ENCODE data around the gene CACNA1D.

Gene CACNA1D

DNA sequence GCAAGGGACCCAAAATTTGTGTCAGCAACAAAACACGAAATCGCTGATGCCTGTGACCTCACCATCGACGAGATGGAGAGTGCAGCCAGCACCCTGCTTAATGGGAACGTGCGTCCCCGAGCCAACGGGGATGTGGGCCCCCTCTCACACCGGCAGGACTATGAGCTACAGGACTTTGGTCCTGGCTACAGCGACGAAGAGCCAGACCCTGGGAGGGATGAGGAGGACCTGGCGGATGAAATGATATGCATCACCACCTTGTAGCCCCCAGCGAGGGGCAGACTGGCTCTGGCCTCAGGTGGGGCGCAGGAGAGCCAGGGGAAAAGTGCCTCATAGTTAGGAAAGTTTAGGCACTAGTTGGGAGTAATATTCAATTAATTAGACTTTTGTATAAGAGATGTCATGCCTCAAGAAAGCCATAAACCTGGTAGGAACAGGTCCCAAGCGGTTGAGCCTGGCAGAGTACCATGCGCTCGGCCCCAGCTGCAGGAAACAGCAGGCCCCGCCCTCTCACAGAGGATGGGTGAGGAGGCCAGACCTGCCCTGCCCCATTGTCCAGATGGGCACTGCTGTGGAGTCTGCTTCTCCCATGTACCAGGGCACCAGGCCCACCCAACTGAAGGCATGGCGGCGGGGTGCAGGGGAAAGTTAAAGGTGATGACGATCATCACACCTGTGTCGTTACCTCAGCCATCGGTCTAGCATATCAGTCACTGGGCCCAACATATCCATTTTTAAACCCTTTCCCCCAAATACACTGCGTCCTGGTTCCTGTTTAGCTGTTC is 316.9 kb downstream of the CACNA1D start:
- no peak for DNase-seq

DNA sequence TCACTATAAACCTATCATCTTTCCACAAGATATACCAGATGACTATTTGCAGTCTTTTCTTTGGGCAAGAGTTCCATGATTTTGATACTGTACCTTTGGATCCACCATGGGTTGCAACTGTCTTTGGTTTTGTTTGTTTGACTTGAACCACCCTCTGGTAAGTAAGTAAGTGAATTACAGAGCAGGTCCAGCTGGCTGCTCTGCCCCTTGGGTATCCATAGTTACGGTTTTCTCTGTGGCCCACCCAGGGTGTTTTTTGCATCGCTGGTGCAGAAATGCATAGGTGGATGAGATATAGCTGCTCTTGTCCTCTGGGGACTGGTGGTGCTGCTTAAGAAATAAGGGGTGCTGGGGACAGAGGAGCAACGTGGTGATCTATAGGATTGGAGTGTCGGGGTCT is 318.0 kb downstream of the CACNA1D start:
- DNase-seq = no peak

DNA sequence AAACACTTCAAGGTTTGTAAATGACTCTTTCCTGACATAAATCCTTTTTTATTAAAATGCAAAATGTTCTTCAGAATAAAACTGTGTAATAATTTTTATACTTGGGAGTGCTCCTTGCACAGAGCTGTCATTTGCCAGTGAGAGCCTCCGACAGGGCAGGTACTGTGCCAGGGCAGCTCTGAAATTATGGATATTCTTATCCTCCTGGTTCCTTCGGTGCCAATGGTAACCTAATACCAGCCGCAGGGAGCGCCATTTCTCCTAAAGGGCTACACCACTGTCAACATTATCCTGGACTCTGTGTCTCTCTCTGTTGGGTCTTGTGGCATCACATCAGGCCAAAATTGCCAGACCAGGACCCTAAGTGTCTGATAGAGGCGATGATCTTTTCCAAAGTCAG is 318.8 kb downstream of the CACNA1D start:
- DNase-seq = no peak

DNA sequence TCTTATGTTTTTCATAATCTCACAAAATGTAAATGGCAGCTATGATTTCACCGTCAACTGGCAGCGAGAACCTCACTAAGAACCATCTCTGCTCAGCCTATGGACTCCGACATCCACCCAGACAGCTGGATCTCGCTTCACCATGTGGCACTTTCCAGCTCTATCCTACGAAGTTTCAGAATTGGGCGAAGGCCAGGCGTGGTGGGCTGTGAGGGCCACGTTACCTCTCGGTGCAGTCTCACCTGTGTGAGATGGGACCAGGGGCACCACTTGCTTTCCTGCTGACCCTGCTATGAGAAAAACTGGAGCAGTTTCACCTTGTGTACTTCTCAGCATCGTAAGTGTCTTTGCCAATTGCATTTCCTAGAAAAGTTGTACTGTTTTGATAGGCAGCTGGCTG is 319.5 kb downstream of the CACNA1D start:
- DNase-seq = no peak

DNA sequence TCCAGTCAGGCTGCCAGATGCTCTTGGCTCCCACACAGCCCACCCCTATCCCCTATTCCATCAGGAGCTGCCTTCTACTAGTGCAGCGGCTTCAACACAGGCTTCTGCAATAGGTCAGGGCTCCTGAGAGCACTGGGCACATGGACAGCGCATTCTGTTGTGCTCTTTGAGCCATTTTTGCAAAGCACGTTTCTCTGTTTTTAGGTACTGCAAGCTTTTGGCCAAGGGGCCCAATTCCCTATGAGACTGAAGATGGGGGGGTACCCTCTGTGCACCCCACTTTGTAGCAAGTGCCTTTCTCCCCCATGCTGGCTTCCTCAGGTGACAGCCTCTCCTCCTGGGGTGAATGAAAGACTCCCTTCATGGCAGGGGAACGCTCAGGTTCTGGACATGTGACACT is 320.7 kb downstream of the CACNA1D start:
- DNase-seq = no peak

DNA sequence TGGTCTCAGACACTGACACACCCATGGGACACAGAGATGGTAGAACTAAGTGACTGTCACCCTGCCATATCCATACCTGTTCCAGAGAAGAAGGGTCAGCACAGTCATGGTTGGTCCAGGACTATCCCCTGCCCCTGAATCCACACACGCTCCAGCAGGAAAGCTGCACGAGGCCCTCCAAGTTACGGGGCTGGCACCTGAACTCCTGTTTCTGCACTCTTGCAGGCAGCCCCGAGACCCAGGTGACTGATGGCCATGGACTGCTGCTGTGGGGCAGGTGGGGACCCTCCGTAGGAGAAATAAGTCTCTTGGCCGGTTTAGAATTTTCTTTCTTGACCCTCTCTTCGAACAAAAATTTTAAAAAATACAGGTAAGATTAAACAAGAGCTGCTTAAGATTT is 321.2 kb downstream of the CACNA1D start:
- DNase-seq = no peak

DNA sequence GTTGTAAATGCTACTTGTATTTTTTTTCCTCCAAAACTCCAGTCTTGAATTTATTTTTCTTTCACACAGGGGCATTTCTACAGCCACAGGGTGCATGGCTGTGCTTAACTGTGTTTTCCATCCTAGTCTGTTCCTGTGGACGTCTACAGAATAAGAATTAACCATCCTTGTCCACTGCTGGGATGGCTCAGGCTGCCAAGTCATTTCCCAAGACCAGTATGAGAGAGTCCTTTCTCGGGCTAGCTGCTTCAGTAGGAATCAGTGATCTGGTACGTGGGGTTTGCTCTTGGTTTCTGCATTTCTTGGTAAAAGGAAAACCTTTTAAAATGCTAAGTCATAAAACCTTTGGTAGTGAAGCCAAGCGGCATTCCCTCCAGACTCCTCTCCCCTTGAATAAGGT is 322.0 kb downstream of the CACNA1D start:
- no peak for DNase-seq

DNA sequence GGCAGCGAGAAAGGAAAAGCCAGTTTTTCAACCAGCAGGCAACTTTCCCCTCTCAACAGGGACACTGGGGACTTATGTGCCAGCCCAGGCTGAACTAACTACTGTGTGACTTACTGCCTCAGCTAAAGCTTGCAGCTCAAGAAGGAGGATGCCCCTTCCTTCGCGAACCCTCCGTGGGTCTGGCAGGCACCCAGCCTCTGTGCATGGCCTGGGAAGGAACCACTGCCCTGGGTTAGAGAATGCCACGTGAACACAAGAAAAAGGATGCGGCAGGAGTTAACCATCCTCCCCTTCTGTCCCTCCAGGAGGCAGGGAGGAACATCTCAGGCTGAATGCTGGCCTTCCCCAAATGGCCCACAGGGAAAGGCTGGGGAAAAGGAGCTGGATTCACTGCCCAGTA is 322.8 kb downstream of the CACNA1D start:
- DNase-seq = no peak

DNA sequence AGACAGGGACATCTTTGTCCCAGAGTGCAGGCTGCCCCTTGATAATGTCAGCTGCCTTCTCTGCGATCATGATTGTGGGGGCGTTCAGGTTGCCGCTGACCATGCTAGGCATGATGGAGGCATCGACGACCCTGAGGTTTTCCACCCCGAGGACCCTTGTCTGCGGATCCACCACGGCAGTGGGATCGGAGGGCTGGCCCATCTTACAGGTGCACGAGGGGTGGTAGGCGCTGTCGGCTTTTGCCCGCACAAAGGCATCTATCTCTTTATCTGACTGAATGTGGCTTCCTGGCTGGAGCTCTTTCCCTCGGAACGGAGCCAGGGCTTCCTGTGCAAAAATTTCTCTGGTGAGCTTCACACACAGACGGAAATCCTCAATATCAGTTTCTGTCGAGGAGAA is 323.4 kb downstream of the CACNA1D start:
- DNase-seq = no peak

DNA sequence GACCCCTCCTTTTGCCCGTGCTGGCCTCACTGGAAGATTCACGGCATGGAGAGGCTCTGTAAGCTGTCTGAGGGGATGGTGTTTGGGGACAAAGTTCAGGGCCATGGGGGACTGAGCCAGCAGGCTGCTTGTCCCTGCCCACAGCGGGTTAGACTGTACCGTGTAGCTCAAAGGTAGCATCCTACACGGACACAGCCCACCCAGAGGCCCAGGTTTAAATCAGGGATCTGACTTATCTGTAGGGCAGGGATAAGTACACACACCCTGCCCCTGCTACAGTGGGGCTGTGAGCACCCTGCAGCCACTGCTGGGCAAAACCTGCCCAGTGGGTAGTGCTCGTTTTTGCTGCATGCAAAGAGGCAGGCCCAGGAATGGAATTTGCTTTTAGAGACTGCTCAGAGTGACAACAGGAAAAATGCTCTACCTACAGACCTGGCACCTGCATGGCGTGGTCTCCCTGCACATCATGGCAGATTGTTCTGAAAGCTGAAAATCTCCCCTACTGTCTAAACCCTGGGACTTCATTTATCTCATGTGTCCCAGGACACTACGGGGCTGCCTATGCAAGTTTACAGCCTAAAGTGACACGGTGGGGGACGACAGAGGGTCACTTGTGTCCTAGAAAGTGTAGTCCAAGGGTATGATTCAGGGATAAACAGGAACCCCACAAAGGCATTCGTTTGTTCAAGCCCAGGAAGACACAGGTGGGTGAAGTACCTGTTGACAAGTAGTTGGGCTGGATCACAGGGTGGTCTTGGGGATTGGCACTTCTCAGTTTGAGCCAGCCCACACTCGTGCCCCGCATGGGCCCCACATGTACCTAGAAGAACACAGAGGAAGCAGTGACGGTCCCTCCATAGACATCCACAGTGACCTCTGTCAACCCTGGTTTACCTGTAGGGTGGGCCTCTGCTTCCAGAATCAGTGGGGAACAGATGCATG is 324.1 kb downstream of the CACNA1D start:
- no peak for DNase-seq

DNA sequence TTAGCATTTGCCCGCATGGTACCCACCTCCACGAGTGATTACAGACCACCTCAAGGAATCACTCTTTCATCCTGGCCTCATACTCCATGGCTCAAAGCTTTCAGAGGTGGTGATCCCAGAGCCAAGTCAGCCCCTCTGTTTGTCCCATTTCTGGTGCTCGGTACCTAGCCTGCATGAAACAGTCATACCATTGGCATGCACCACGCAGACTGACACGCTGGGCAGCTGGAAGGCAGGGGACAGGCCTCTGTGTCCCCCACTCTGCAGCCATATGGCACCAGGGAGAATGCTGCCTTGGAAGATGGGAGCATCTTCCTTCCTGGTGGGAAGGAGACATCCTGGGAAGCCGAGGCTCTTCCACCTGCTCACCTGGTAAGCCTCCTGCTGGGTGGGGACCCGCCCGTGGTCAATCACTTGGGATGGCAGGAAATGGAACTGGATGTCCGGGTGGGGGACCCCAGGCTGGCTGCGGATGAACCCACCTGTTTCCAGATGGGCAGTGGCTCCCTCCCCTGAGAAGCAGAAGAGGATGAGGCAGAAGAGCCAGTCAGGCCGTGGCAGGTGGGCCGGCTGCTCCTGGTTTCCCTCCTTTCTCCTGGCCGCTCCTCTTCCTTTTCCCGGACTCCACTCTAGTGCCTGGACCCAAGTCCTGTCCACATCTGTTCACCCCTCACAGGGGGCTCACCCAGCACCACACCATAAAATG is 324.9 kb downstream of the CACNA1D start:
- no peak for DNase-seq

DNA sequence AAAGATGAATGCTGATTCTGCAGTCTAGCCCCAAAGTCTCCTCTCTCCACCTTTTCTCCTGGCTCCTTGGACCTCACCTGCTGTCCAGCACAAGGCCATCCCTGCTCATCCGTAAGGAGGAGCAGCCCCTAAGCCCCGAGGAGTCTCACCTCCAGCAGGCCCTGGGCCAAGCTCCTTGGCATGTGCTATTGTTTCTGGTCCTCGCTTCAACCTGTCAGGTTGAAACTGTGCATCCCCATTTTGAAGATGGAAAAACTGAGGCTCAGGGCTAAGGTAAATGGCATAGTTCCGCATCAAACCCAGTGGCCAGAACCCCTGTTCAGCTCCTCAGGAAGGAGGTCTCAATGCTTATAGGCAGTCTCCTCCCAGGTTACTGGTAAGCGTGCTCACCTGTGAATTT is 325.7 kb downstream of the CACNA1D start:
- no peak for DNase-seq

DNA sequence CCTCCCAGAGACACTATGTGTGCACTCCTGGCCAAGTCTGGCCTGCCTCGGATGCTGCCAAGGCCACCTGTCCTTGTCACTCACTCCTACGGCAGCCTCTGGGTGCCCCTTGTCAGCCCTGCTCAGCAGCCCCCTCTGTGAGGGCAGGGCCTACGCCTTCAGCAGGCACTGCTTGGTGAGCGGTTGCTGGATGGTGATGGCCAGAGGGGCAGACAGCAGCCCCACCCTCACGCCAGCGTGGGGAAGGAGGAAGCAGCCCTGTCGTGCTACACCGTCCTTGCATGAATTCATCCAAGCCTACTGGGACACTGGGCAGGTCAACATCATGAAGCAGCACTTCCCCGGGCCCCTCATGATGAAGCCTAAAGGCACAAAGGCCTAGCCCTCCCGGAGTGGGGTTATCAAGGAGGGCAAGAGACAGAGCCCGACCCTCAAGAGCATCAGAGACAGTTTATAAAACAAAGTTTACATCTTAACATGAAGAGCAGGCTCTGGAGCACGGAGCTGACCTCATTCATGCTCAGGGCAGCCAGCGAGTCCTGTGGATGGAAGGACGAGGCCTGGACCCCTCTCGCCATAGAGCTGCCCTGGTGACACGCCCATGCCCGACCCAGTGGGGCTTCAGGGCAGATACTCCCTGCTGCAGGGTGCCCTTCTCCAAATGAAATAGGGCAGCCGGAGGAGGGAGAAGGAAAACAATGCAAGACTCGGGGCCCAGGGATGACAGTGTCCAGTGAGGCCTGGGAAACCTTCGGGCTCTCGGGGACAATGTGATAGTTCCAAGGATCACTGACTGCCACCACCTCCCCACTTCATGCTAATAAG is 326.6 kb downstream of the CACNA1D start:
- no peak for DNase-seq

DNA sequence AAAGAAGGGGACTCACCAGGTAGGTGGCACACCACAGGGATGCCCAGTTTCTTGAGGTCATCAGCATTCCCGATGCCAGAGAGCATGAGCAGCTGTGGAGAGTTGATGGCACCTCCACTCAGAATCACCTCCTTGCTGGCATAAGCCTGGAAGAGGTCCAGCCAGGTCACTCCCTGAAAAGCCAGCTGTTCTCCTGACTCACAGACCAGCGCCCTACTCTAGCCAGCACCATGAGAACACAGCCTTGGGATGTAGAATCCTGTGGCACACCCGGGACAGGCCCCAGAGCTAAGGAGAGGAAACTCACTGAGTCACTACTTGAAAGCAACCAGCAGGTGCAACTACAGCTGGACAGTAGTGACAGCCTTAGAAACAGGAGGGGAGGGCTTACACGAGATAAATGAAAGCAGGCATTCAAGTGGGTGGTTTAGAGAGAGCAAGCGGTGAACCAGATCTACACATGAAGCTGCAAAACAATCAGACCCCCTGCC is 327.3 kb downstream of the CACNA1D start:
- no peak for DNase-seq

DNA sequence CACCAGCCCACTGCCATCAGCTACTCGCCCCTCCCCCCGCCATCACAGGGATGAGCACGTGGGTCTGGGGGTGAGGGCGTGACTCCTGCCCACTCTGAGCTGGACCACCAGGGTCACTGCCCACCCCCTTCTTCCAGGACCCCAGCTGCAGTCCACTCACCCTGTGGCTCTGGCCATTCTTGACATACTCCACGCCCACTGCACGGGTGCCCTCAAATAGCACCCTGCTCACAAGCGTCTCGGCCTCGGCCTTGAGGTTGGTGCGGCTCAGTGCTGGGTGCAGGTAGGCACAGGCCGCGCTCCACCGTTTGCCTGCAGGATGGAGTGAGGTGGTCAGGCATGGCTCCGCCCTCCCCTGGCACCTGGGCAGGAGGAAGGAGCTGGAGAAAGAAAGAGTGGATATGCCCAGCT is 327.9 kb downstream of the CACNA1D start:
- no peak for DNase-seq

DNA sequence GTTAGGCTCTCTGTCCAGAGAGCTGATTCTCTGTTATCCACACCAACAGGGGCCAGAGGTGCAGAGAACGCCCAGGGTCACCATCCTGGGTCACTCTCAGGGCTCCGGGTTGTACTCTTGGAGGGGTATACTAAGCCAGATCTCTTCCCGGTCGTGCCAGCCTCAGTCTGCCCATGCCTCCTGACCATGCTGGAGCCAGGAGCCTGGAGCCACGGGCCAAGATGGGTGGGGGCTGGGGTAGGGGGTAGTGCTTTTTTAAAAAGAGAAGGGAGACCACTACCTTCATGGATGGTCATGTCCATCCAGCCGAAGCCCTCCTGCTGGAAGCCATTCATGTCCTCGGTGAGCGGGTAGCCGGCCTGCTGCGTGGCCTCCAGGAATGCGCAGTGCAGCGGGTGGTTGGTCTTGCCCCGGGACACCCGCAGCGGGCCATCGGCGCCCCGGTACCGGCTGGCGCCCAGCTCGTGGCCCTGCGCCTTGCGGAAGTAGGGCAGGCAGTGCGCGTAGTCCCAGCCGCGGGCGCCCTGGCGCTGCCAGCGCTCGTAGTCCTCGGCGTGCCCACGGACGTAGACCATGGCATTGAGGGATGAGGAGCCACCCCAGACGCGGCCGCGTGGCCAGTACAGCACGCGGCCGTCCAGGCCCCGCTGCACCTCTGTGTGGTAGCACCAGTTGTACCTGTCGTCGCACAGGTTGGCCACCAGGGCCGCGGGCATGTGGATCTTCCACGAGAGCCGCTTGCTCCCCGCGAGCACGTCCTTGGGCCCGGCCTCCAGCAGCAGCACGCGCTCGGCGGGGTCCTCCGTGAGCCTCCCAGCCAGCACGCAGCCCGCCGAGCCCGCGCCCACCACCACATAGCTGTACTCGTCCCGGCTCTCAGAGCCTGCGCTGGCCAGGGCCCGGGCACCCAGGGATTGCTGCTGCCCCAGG is 328.9 kb downstream of the CACNA1D start:
- DNase-seq = no peak

DNA sequence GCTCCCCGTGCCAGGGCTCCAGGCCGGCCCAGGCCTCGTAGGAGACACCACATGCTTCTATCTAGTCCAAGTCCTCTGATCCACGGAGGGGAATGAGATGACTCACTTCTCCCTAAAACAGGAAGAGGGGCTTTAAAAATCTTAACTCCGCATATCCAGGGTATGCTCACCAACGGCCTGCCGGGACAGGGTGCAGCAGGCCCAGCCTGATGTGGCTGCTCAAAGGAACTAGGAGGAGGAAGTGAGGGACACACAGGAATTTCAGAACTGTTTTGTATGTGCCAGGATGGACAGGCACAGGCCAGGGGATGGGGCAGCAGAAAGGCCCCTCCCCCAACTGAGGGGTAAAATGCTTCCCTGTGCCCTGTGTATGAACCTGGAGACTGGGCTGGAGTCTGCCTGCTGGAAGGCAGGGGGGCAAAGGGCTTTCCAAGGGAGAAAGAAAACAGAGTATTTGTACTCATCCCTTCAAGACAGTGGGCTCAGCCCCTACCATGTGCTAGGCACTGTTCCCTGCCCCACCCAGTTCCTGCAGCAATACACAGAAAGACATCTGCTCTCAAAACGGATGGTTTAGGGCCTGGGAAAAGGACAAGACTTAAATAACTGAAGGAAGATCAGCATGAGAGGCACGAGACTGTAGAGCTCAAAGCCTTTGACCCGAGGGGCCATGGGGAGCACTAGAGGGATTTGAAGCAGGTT is 329.7 kb downstream of the CACNA1D start:
- DNase-seq = no peak

DNA sequence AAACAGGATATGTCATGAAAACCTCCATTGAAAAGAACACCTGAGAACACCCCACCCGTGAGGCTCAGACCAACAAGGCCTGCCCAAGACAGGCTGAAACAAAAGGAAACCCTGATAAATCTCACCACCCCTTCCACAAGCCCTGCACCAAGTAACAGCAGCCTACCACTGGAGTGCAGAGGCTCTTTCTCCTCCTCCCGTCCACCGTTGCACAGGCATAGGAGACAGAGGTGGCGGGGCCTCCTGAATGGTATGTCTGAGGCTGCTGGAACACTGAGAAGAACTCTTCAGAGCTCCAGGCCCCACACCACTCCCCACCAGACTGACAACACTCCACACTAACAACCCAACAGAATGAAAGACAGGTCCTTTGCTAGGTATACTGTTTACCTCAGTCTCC is 330.4 kb downstream of the CACNA1D start:
- no peak for DNase-seq

DNA sequence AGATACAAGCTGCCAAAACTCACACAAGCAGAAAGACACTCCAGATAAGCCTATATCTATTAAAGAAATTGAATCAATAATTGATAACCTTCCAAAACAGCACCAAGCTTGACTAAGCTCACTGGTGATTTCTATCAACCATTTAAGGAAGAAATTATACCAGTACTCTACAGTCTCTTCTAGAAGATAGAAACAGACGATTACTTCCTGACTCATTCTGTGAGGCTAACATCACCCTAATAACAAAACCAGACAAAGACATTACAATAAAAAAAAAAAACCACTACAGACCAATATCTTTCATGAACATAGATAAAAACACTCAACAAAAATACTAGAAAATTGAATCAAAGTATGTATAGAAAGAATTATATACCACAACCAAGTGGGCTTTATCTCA is 331.6 kb downstream of the CACNA1D start:
- DNase-seq = no peak

DNA sequence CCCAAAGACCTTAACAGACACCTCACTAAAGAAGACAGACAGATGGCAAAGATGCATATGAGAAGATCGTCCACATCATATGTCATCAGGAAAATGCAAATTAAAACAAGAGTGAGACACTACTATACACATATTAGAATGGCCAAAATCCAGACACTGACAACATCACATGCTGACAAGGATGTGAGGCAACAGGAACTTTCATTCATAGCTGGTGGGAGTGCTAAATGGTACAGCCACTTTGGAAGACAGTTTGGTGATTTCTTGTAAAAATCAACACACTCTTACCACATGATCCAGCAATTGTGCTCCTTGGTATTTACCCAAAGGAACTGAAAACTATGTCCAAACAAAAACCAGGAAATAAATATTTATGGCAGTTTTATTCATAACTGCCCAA is 334.2 kb downstream of the CACNA1D start:
- DNase-seq = no peak
